HepG2 (cell line): ENCODE results near the gene NUP93. TPM values are rescaled to one million over a fixed set of nuclear protein-coding genes. Genes with fewer than 3 reads are reported as not detected.
A peak's percentile ranks its signal among the peaks of the same experiment; 100 is the strongest.

Experiments used
- ATAC-seq: fragments of 200-7000 bp; cut with Tn5 transposase; 3 replicates; pipeline ENCODE4 v1.9.1; 2020; ENCODE audit warnings: mild to moderate bottlenecking, moderate library complexity
- BruUV-seq: library from RNA; stranded (reverse); fragments of 400-500 nt; replicated peaks from 2 replicates; lab custom pipeline; 2021; lab: Mats Ljungman, UMichigan
- CTCF ChIA-PET: fragments of 300-600 bp; formaldehyde crosslinking; extraction: SDS; loops from one replicate; lab custom pipeline; 2021; ENCODE audit warnings: low total read pairs, inconsistent platforms, low intra/inter-chr PET ratio; lab: Yijun Ruan, JAX
- POLR2A ChIA-PET: fragments of 350-600 bp; sonication (Branson Sonifier 250); formaldehyde crosslinking; loops from one replicate; lab custom pipeline; 2020; ENCODE audit warnings: antibody characterized with exemption, inconsistent platforms; lab: Yijun Ruan, JAX
- DNase-seq: peaks from one replicate; pipeline ENCODE4 v3.0.0-alpha.2; 2015; ENCODE audit warnings: low spot score
- FAIRE-seq: peaks from 3 replicates; lab custom pipeline; 2011; peaks lifted over from hg19 to GRCh38; lab: Jason Lieb, UNC
- H2AFZ ChIP-seq: one replicate; pipeline ENCODE4 v1.6.1; 2011; ENCODE audit warnings: low read length, inconsistent platforms
- H3K27ac ChIP-seq: fragments of 300-600 bp; 3 replicates; pipeline ENCODE4 v1.8.0; 2011; ENCODE audit warnings: mixed run types, mild to moderate bottlenecking, mixed read lengths, low read length, inconsistent platforms; ENCODE audit not compliant: insufficient read depth; ENCODE audit errors: extremely low read length
- H3K27me3 ChIP-seq, 2 experiments: fragments of 200-600 bp in 1 of 2; 2 replicates in 1 of 2; 3 replicates in 1 of 2; pipeline versions ENCODE4 v1.6.0 to v1.8.0; 2011; ENCODE audit warnings: low read length in 2 of 2, mild to moderate bottlenecking in 2 of 2, moderate library complexity in 2 of 2, inconsistent platforms in 1 of 2; ENCODE audit not compliant: insufficient read depth in 2 of 2, control insufficient read depth in 1 of 2
- H3K36me3 ChIP-seq, 2 experiments: fragments of 200-600 bp in 1 of 2; replicated peaks in 1 of 2; 2 replicates in 1 of 2; 3 replicates in 1 of 2; pipeline versions ENCODE4 v1.5.1 to v1.8.0; 2011; ENCODE audit warnings: low read length in 2 of 2, inconsistent platforms in 1 of 2; ENCODE audit not compliant: insufficient read depth in 2 of 2, control insufficient read depth in 1 of 2
- H3K4me1 ChIP-seq: 2 replicates; pipeline ENCODE4 v1.5.1; 2012; ENCODE audit warnings: low read length, inconsistent platforms; ENCODE audit not compliant: insufficient read depth
- H3K4me2 ChIP-seq: 2 replicates; pipeline ENCODE4 v1.6.0; 2011; ENCODE audit warnings: low read depth, low read length, inconsistent platforms
- H3K4me3 ChIP-seq, 3 experiments: fragments of 200-600 bp in 1 of 3; sonication (generic), shearing (Covaris generic) in 1 of 3; replicated peaks in 1 of 3; 2 replicates each; pipeline ENCODE4 v1.5.1; 2011 to 2016; ENCODE audit warnings: low read length in 3 of 3, inconsistent platforms in 2 of 3, low read depth in 2 of 3, mild to moderate bottlenecking in 2 of 3, control low read depth in 1 of 3, mixed read lengths in 1 of 3; ENCODE audit not compliant: insufficient read depth in 1 of 3
- H3K79me2 ChIP-seq: one replicate; pipeline ENCODE4 v1.6.1; 2011; ENCODE audit warnings: low read length, inconsistent platforms; ENCODE audit not compliant: insufficient read depth
- H3K9ac ChIP-seq: 2 replicates; pipeline ENCODE4 v1.6.0; 2011; ENCODE audit warnings: mild to moderate bottlenecking, low read depth, low read length, inconsistent platforms; ENCODE audit not compliant: insufficient read depth
- H3K9me3 ChIP-seq: 2 replicates; pipeline ENCODE4 v1.5.1; 2012; ENCODE audit warnings: mild to moderate bottlenecking, low read length
- H4K20me1 ChIP-seq: 2 replicates; pipeline ENCODE4 v1.6.0; 2011; ENCODE audit warnings: inconsistent platforms, mild to moderate bottlenecking, low read length, moderate library complexity; ENCODE audit not compliant: insufficient read depth
- BRD4 ChIP-seq: sonication (generic); formaldehyde crosslinking; IDR thresholded peaks from 2 replicates; pipeline ENCODE4 v1.4.0; 2020; ENCODE audit warnings: missing genetic modification reagents
- JDP2 ChIP-seq: sonication (generic); formaldehyde crosslinking; IDR thresholded peaks from 2 replicates; pipeline ENCODE4 v1.8.1; 2022; ENCODE audit warnings: missing genetic modification reagents, borderline replicate concordance
- NR1H2 ChIP-seq: sonication (generic); formaldehyde crosslinking; IDR thresholded peaks from 2 replicates; pipeline ENCODE4 v1.8.1; 2022; ENCODE audit warnings: low read depth, missing genetic modification reagents, borderline replicate concordance
- RAD51 ChIP-seq: fragments of 450-650 bp; IDR thresholded peaks from 2 replicates; pipeline ENCODE4 v1.6.1; 2016; ENCODE audit warnings: borderline replicate concordance
- ZFP36L1 ChIP-seq: sonication (generic); formaldehyde crosslinking; IDR thresholded peaks from 2 replicates; pipeline ENCODE4 v1.8.0; 2022; ENCODE audit warnings: mild to moderate bottlenecking, missing genetic modification reagents, moderate library complexity
- ZFYVE20 ChIP-seq: sonication (generic); formaldehyde crosslinking; IDR thresholded peaks from 2 replicates; pipeline ENCODE4 v1.8.0; 2023; ENCODE audit warnings: low read depth, mild to moderate bottlenecking, moderate library complexity, missing genetic modification reagents, borderline replicate concordance
- ZNF17 ChIP-seq: sonication (generic); formaldehyde crosslinking; IDR thresholded peaks from 2 replicates; pipeline ENCODE4 v1.5.0; 2020; ENCODE audit warnings: mild to moderate bottlenecking, missing genetic modification reagents
- ZNF30 ChIP-seq: sonication (generic); formaldehyde crosslinking; IDR thresholded peaks from 2 replicates; pipeline ENCODE4 v1.5.0; 2020; ENCODE audit warnings: mild to moderate bottlenecking, missing genetic modification reagents
- ZNF44 ChIP-seq: sonication (generic); formaldehyde crosslinking; IDR thresholded peaks from 2 replicates; pipeline ENCODE4 v1.5.1; 2020; ENCODE audit warnings: mild to moderate bottlenecking, missing genetic modification reagents
- ZNF570 ChIP-seq: sonication (generic); formaldehyde crosslinking; IDR thresholded peaks from 2 replicates; pipeline ENCODE4 v1.4.0; 2020; ENCODE audit warnings: mild to moderate bottlenecking, missing genetic modification reagents, borderline replicate concordance
- ZNF709 ChIP-seq: sonication (generic); formaldehyde crosslinking; IDR thresholded peaks from 2 replicates; pipeline ENCODE4 v1.5.0; 2020; ENCODE audit warnings: mild to moderate bottlenecking, missing genetic modification reagents
- ZNF772 ChIP-seq: sonication (generic); formaldehyde crosslinking; IDR thresholded peaks from 2 replicates; pipeline ENCODE4 v1.5.0; 2020; ENCODE audit warnings: mild to moderate bottlenecking, missing genetic modification reagents
- WGBS: methylation state at CpG from one replicate; pipeline ENCODE4 v1.1.6; 2017; ENCODE audit warnings: low lambda C conversion rate; 5-methylcytosine and 5-hydroxymethylcytosine counted together
- in situ Hi-C: cut with HindIII; loops from 2 replicates; pipeline ENCODE4 v1.10.0; 2017; ENCODE audit warnings: low pct_unique_long_range_greater_than_20kb; ENCODE audit not compliant: extremely low pct_ligation_motif_present
- intact Hi-C: fragments of 100-400 bp; cut with micrococcal nuclease; formaldehyde crosslinking; loops from one replicate; pipeline ENCODE4 v1.10.0; 2022; ENCODE audit not compliant: unreplicated experiment
- polyA plus RNA-seq, 8 experiments: library from polyadenylated mRNA; depleted of rRNA in 3 of 8; stranded (reverse) in 7 of 8; unstranded in 1 of 8; fragments of >200 nt; fragmentation: Illumina TruSeq in 4 of 8; extraction: Trizol in 4 of 8; gene quantifications; 2 replicates each; pipeline versions ENCODE4 v1.2.1 to v1.2.3, GENCODE V29; 2011 to 2016; ENCODE audit warnings: low read depth in 4 of 8, missing spikeins in 1 of 8, mixed read lengths in 1 of 8; ENCODE audit not compliant: insufficient read depth in 1 of 8
- total RNA-seq, 5 experiments: library from RNA; depleted of rRNA; stranded (reverse); fragments of >200 nt; fragmentation: Illumina TruSeq; extraction: Trizol; gene quantifications; 2 replicates each; pipeline ENCODE4 v1.2.3, GENCODE V29; 2016; ENCODE audit warnings: low read depth in 1 of 5
- TF ChIP-seq, protein P1 (sequence below): sonication (generic); formaldehyde crosslinking; IDR thresholded peaks from 2 replicates; pipeline ENCODE4 v1.4.0; 2020; ENCODE audit warnings: mild to moderate bottlenecking, missing genetic modification reagents
- TF ChIP-seq, protein P2 (sequence below): sonication (generic); formaldehyde crosslinking; IDR thresholded peaks from 2 replicates; pipeline ENCODE4 v1.8.0; 2022; ENCODE audit warnings: missing genetic modification reagents, mild to moderate bottlenecking, moderate library complexity, borderline replicate concordance
- TF ChIP-seq, protein P3 (sequence below): sonication (generic); formaldehyde crosslinking; IDR thresholded peaks from 2 replicates; pipeline ENCODE4 v1.4.0; 2020; ENCODE audit warnings: missing genetic modification reagents
- TF ChIP-seq, protein P4 (sequence below): sonication (generic); formaldehyde crosslinking; IDR thresholded peaks from 2 replicates; pipeline ENCODE4 v1.9.0; 2021; ENCODE audit warnings: missing genetic modification reagents, borderline replicate concordance

NUP93 gene
- total and polyA plus RNA-seq, 2 of the 13 experiments (the other 11 are each of a cell fraction or from before 2014, with no cell fraction given), result 58.5 to 140 TPM

DNA sequence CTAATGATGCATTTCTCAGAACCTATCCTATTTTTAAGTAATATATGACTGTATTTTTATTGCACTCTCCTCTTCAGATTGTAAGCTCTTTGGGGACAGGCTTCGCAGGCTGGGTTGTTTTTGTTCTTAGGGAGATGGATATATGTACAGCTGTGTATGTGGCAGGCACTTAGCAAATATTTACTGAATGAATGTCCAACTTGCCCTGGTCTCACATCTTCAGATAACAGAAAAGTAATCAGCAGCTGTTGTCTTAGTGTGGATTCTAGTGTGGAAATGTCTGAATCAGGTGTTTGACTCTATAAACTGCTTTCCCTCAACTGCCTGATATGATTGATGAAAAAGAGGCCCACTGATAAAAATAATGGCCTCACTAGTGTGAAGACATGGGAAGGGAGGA is 88.0 kb downstream of the NUP93 start (continued):
- TF ChIP-seq ZFP36L1 (CRISPR knock-in tag) (no peak; the same call in 1 of the 2 replicates), ZNF44 (CRISPR knock-in tag) (0 out of 2 replicates have a peak, but pooled peaks have one; percentile 39), ZNF772 (peak; percentile 79; the same call in 1 of the 2 replicates)
- TF ChIP-seq, protein P1, sequence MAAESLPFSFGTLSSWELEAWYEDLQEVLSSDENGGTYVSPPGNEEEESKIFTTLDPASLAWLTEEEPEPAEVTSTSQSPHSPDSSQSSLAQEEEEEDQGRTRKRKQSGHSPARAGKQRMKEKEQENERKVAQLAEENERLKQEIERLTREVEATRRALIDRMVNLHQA (CRISPR knock-in tag), result no peak
- TF ChIP-seq, protein P2, sequence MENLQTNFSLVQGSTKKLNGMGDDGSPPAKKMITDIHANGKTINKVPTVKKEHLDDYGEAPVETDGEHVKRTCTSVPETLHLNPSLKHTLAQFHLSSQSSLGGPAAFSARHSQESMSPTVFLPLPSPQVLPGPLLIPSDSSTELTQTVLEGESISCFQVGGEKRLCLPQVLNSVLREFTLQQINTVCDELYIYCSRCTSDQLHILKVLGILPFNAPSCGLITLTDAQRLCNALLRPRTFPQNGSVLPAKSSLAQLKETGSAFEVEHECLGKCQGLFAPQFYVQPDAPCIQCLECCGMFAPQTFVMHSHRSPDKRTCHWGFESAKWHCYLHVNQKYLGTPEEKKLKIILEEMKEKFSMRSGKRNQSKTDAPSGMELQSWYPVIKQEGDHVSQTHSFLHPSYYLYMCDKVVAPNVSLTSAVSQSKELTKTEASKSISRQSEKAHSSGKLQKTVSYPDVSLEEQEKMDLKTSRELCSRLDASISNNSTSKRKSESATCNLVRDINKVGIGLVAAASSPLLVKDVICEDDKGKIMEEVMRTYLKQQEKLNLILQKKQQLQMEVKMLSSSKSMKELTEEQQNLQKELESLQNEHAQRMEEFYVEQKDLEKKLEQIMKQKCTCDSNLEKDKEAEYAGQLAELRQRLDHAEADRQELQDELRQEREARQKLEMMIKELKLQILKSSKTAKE (CRISPR knock-in tag), result peak; percentile 84; the same call in 1 of the 2 replicates
- TF ChIP-seq, all 625 proteins: peak for 119

DNA sequence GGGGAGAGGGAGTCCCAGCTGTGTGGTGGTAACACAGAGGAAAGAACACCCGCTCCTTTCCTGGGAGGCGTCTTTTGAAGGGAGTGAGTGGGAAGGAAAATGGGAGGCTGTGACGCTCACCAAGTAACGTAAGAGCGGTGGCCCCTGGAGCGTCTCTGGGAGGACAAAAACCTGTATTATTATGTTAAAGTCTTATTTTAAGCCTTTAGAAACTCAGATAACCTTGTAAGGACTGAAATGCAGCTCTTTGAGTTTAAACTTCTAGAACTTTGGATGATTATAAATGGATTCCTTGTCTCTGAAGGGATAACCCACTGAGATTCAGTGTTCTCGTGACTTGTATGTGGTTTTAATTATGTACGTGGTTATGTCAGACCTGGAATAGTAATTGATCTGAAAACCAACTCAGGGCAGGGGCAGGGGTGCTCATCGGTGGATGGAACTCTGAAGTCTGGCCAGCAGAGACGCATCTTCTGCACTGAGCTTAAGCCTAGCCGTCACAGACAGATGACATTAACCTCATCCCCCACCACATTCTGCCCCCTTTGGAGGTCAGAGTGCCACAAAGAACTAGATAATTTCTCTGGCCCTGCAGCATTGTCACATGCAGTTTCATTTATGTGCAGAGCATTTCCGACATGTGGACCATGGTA is 93.3 kb downstream of the NUP93 start:
- Histone ChIP-seq H3K9ac (no peak overlapping the region), H2AFZ (no peak overlapping the region), H3K9me3 (no peaks in the 10 kb centered on the region), H4K20me1 (no peaks in the 10 kb centered on the region), H3K4me1 (peaks cover 9% of the 10 kb centered on the region), H3K79me2 (no peaks in the 10 kb centered on the region), H3K27ac (no peak overlapping the region), H3K36me3 (peaks cover 13 to 65% of the 10 kb centered on the region in 2 experiments), H3K4me2 (no peak overlapping the region), H3K27me3 (no peaks in the 10 kb centered on the region), H3K4me3 (no peak overlapping the region)
- BruUV-seq, result no TSS peak
- intact Hi-C loops, result no loop called here
- ChIA-PET CTCF (no interaction called here), POLR2A (no interaction called here)
- 98% methylated on average over 12 of the region's 12 CpGs for WGBS
- FAIRE-seq (no peak), DNase-seq (no peak), ATAC-seq (no peak)
- in situ Hi-C loops, result no loop called here
- TF ChIP-seq ZFYVE20 (CRISPR knock-in tag), result no peak
- TF ChIP-seq, protein P3, sequence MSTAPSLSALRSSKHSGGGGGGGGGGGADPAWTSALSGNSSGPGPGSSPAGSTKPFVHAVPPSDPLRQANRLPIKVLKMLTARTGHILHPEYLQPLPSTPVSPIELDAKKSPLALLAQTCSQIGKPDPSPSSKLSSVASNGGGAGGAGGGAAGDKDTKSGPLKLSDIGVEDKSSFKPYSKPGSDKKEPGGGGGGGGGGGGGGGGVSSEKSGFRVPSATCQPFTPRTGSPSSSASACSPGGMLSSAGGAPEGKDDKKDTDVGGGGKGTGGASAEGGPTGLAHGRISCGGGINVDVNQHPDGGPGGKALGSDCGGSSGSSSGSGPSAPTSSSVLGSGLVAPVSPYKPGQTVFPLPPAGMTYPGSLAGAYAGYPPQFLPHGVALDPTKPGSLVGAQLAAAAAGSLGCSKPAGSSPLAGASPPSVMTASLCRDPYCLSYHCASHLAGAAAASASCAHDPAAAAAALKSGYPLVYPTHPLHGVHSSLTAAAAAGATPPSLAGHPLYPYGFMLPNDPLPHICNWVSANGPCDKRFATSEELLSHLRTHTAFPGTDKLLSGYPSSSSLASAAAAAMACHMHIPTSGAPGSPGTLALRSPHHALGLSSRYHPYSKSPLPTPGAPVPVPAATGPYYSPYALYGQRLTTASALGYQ (CRISPR knock-in tag), result no peak
- TF ChIP-seq, protein P4, sequence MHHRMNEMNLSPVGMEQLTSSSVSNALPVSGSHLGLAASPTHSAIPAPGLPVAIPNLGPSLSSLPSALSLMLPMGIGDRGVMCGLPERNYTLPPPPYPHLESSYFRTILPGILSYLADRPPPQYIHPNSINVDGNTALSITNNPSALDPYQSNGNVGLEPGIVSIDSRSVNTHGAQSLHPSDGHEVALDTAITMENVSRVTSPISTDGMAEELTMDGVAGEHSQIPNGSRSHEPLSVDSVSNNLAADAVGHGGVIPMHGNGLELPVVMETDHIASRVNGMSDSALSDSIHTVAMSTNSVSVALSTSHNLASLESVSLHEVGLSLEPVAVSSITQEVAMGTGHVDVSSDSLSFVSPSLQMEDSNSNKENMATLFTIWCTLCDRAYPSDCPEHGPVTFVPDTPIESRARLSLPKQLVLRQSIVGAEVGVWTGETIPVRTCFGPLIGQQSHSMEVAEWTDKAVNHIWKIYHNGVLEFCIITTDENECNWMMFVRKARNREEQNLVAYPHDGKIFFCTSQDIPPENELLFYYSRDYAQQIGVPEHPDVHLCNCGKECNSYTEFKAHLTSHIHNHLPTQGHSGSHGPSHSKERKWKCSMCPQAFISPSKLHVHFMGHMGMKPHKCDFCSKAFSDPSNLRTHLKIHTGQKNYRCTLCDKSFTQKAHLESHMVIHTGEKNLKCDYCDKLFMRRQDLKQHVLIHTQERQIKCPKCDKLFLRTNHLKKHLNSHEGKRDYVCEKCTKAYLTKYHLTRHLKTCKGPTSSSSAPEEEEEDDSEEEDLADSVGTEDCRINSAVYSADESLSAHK, result no peak
- TF ChIP-seq RAD51, result no peak
- TF ChIP-seq ZNF17 (CRISPR knock-in tag), result no peak
- no peak for TF ChIP-seq BRD4 (CRISPR knock-in tag)
- TF ChIP-seq NR1H2, result no peak
- TF ChIP-seq ZNF30 (CRISPR knock-in tag), result no peak
- no peak for TF ChIP-seq ZNF709
- TF ChIP-seq ZNF570 (CRISPR knock-in tag), result no peak
- TF ChIP-seq JDP2 (CRISPR knock-in tag), result no peak
